GM23338 (cell line): Measurements from ENCODE around the gene PRSS36. TPM values are rescaled to one million over a fixed set of nuclear protein-coding genes. Genes with fewer than 3 reads are reported as not detected.
"Not testable (repeated sequence)": the region's sequence is repeated elsewhere in the genome, so short reads cannot be mapped to it uniquely, and the experiment has no call there.

ENCODE experiments used
- ATAC-seq: fragments of 200-7000 bp; cut with Tn5 transposase; 3 replicates; pipeline ENCODE4 v1.9.1; 2020
- DNase-seq: peaks from one replicate; pipeline ENCODE4 v3.0.0-alpha.2; 2015; ENCODE audit warnings: low spot score
- H2AFZ ChIP-seq: fragments of 200-600 bp; sonication (generic); 2 replicates; pipeline ENCODE4 v1.8.0; 2016; ENCODE audit warnings: antibody characterized with exemption, mild to moderate bottlenecking, moderate library complexity
- H3F3A ChIP-seq: fragments of 200-600 bp; sonication (generic); replicated peaks from 2 replicates; pipeline ENCODE4 v1.8.0; 2017; ENCODE audit warnings: antibody characterized with exemption, mixed run types, low read depth
- H3K27ac ChIP-seq: fragments of 200-600 bp; sonication (generic); 2 replicates; pipeline ENCODE4 v1.6.1; 2016; ENCODE audit warnings: low read depth
- H3K27me3 ChIP-seq: fragments of 200-600 bp; sonication (generic); 2 replicates; pipeline ENCODE4 v1.8.0; 2016; ENCODE audit warnings: mild to moderate bottlenecking, mixed run types, moderate library complexity; ENCODE audit not compliant: insufficient read depth
- H3K36me3 ChIP-seq: fragments of 200-600 bp; sonication (generic); 2 replicates; pipeline ENCODE4 v1.8.0; 2016; ENCODE audit warnings: mild to moderate bottlenecking; ENCODE audit not compliant: insufficient read depth
- H3K4me1 ChIP-seq: fragments of 200-600 bp; sonication (generic); 2 replicates; pipeline ENCODE4 v1.8.0; 2016; ENCODE audit warnings: mild to moderate bottlenecking, moderate library complexity; ENCODE audit not compliant: insufficient read depth
- H3K4me2 ChIP-seq: fragments of 200-600 bp; sonication (generic); 2 replicates; pipeline ENCODE4 v1.7.1; 2017; ENCODE audit warnings: mixed run types
- H3K4me3 ChIP-seq: fragments of 200-600 bp; sonication (generic); 2 replicates; pipeline ENCODE4 v1.6.1; 2016; ENCODE audit warnings: mixed run types
- H3K79me2 ChIP-seq: fragments of 200-600 bp; sonication (generic); replicated peaks from 2 replicates; pipeline ENCODE4 v1.8.0; 2017; ENCODE audit warnings: mild to moderate bottlenecking; ENCODE audit not compliant: insufficient read depth
- H3K9me2 ChIP-seq: fragments of 200-600 bp; sonication (generic); 2 replicates; pipeline ENCODE4 v1.8.0; 2017; ENCODE audit not compliant: insufficient read depth
- H4K20me1 ChIP-seq: fragments of 200-600 bp; sonication (generic); replicated peaks from 2 replicates; pipeline ENCODE4 v1.8.0; 2017; ENCODE audit warnings: mild to moderate bottlenecking; ENCODE audit not compliant: insufficient read depth
- H3K27ac Mint-ChIP-seq: 2 replicates; pipeline ENCODE4 v1.8.0; 2020; ENCODE audit warnings: inconsistent platforms, mild to moderate bottlenecking, moderate library complexity, mixed read lengths
- H3K27me3 Mint-ChIP-seq: 3 replicates; pipeline ENCODE4 v1.8.0; 2022; ENCODE audit warnings: low read depth, mild to moderate bottlenecking, moderate library complexity, mixed read lengths, inconsistent platforms; ENCODE audit not compliant: insufficient read depth, poor library complexity
- H3K36me3 Mint-ChIP-seq: 3 replicates; pipeline ENCODE4 v1.8.0; 2021; ENCODE audit warnings: low read depth, mild to moderate bottlenecking, inconsistent platforms, moderate library complexity, mixed read lengths
- H3K4me1 Mint-ChIP-seq: 3 replicates; pipeline ENCODE4 v1.8.0; 2020; ENCODE audit warnings: mild to moderate bottlenecking, inconsistent platforms, mixed read lengths
- H3K4me3 Mint-ChIP-seq: 3 replicates; pipeline ENCODE4 v1.8.0; 2021; ENCODE audit warnings: moderate library complexity, mild to moderate bottlenecking, inconsistent platforms, mixed read lengths
- H3K9me3 Mint-ChIP-seq: 3 replicates; pipeline ENCODE4 v1.8.0; 2020; ENCODE audit warnings: moderate library complexity, mild to moderate bottlenecking, inconsistent platforms, mixed read lengths
- CTCF ChIP-seq, 2 experiments: fragments of 200-600 bp in 1 of 2; sonication (generic) in 1 of 2; conservative IDR thresholded peaks; 2 replicates each; pipeline versions ENCODE4 v1.5.1 to v1.6.1; 2016 to 2017; ENCODE audit warnings: antibody characterized with exemption in 2 of 2, low read depth in 2 of 2, mild to moderate bottlenecking in 2 of 2, moderate library complexity in 1 of 2
- EZH2 ChIP-seq: fragments of 200-600 bp; sonication (generic); IDR thresholded peaks from one replicate; pipeline ENCODE4 v1.8.0; 2017; ENCODE audit warnings: antibody characterized with exemption, mild to moderate bottlenecking, low read depth; ENCODE audit not compliant: unreplicated experiment
- JUNB ChIP-seq: IDR thresholded peaks from one replicate; pipeline ENCODE4 v1.6.1; 2016; ENCODE audit warnings: antibody characterized with exemption; ENCODE audit not compliant: unreplicated experiment
- POLR2AphosphoS5 ChIP-seq: IDR thresholded peaks from 2 replicates; pipeline ENCODE4 v1.6.1; 2016; ENCODE audit warnings: antibody characterized with exemption, low read depth
- REST ChIP-seq: IDR thresholded peaks from one replicate; pipeline ENCODE4 v1.6.1; 2018; ENCODE audit warnings: antibody characterized with exemption; ENCODE audit not compliant: unreplicated experiment
- ZNF114 ChIP-seq: fragments of 250-450 bp; sonication (Bioruptor Pico); IDR thresholded peaks from 2 replicates; pipeline ENCODE4 v1.5.0; 2020; ENCODE audit warnings: mild to moderate bottlenecking, moderate library complexity
- polyA plus RNA-seq: library from polyadenylated mRNA; unstranded; fragments of >200 nt; fragmentation: Nextera tagmentation; extraction: Ambion mirVana; gene quantifications from 2 replicates; pipeline ENCODE4 v1.2.1, GENCODE V29; 2016
- total RNA-seq: library from RNA; depleted of rRNA; stranded (reverse); fragments of >200 nt; shearing (Covaris generic); gene quantifications from 2 replicates; pipeline ENCODE4 v1.2.3, GENCODE V29; 2014
- TF ChIP-seq, protein P1 (sequence below): IDR thresholded peaks from 2 replicates; pipeline ENCODE4 v1.6.1; 2016; ENCODE audit warnings: antibody characterized with exemption

Gene PRSS36
- total and polyA plus RNA-seq, 2 experiments from 2014 or later: 0.91 to 1.4 TPM

DNA sequence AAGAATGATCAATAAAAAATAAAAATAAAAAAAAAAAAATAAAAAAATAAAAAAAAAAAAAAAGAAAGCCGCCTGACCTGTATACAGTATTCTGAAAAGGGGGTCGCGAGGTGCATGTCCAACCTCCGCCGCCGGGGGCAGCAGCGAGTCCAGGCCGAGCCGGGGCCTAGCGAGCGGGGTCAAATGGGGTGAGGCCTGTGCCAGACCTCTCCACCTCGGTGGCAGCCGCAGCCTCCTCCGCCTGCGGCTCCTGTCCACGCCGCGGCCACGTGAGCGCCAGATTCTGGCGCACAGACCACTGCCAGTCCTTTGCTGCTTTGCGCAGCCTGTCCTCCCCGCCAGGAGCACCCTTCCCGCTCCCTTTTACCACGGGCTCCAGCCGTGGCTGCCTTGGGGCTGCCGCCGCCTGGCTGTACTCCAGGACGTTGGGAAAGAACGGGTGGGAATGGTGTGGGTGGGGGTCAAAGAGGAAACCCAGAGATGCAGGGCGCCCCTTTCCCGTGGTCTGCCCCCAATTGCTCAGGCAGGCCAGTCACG is 44.1 kb downstream of the PRSS36 start:
- H3K36me3 ChIP-seq: no peaks in the 10 kb centered on the region
- H3K4me1 Mint-ChIP-seq: peaks cover 9% of the 10 kb centered on the region; the same call in 1 of the 3 replicates
- no peaks in the 10 kb centered on the region for H3K27me3 ChIP-seq
- H3K27ac Mint-ChIP-seq: no peak overlapping the region
- no peak overlapping the region for H3K27ac ChIP-seq
- peaks cover 16% of the 10 kb centered on the region for H3K9me3 Mint-ChIP-seq
- TF ChIP-seq CTCF (conservative IDR thresholded peaks at IDR 0.05; ENCODE audit: low read depth in 2 of 2) (peak; percentile 70 to 78), EZH2 (no peak)
- no peaks in the 10 kb centered on the region for H3K79me2 ChIP-seq
- DNase-seq (peak; percentile 85), ATAC-seq (peak; percentile 49)
- H3F3A ChIP-seq: peaks cover 5% of the 10 kb centered on the region; the same call in 1 of the 2 replicates
- no peaks in the 10 kb centered on the region for H3K9me2 ChIP-seq
- H3K4me3 Mint-ChIP-seq: no peak overlapping the region
- peak overlapping the region; percentile 88; the same call in 1 of the 2 replicates for H2AFZ ChIP-seq
- H3K4me3 ChIP-seq: peak overlapping the region; percentile 42; the same call in 1 of the 2 replicates
- H3K4me1 ChIP-seq: peaks cover 6% of the 10 kb centered on the region; the same call in 1 of the 2 replicates
- H3K27me3 Mint-ChIP-seq: peaks cover 22% of the 10 kb centered on the region
- H3K4me2 ChIP-seq: peak overlapping the region; percentile 69; the same call in 1 of the 2 replicates
- peaks cover 10% of the 10 kb centered on the region for H3K36me3 Mint-ChIP-seq
- no peaks in the 10 kb centered on the region for H4K20me1 ChIP-seq

DNA sequence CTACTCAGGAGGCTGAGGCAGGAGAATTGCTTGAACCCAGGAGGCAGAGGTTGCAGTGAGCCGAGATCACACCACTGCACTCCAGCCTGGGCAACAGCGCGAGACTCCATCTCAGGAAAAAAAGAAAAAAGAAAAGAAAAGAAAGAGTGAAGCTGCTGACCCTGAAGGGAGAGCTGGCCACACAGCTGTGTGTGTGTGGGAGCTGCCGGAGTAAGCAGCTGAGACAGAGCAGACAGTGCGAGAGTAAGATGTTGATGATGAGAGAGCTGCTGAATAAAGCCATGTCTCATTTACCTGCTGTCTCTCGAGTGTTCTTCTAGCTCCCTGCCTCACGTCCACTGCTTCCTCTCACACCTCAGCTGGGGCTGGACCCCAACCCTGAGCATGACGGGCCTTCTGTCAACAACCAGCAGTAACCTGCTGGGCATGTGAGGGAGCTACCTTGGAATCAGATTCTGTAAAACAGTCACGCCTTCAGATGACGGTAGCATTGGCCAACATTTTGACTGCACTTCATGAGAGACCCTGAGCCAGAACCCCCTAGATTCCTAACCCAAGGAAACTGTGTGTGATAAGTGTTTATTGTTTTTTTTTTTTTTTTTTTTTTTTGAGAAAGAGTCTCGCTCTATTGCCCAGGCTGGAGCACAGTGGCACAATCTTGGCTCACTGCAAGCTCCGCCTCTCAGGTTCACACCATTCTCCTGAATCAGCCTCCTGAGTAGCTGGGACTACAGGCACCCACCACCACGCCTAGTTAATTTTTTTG is 48.8 kb downstream of the PRSS36 start:
- DNase-seq, H3K27me3 Mint-ChIP-seq, H2AFZ ChIP-seq, H3F3A ChIP-seq, H3K27ac Mint-ChIP-seq, H3K4me3 ChIP-seq, H3K4me1 Mint-ChIP-seq, H3K27me3 ChIP-seq, H3K4me3 Mint-ChIP-seq, H3K4me2 ChIP-seq, ATAC-seq, H3K36me3 Mint-ChIP-seq, H3K4me1 ChIP-seq, H3K27ac ChIP-seq, H3K79me2 ChIP-seq, H4K20me1 ChIP-seq, H3K36me3 ChIP-seq, H3K9me2 ChIP-seq: not testable (repeated sequence)
- peaks cover 16% of the 10 kb centered on the region; the same call in 2 of the 3 replicates for H3K9me3 Mint-ChIP-seq

DNA sequence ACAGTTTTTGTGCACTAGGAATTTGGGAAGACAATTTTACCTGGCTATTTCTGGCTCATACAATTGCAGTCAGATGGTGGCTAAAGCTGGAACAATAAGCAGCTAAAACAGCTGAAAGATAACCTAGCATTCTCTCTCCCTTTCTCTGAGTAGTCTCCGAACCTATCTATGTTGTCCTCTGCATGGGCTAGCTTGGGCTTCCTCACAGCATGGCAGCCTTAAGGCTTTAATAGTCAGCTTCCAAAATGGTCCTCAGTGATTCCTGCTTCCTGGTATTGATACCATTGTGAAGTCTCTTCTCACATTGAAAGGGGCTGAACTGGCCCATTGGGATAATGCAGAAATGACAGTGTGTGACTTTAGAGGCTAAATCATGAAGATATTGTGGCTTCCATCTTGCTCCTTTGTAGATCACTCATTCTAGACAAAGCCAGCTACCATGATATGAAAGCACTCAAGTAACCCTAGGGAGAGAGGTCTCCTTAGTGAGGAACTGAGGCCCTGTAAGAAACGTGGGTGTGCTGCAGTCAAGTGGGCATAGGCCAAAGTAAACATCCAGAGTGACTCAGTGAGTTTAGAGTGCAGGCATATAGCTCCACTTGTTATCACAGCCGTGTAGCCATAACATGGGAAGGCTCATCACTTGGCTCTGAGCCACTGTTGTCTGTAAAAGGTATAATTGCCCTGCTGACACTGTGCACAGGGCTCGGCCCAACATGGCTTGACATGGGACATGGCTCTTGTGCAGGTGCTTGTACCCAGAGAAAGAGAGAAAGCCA is 49.8 kb downstream of the PRSS36 start:
- H3K79me2 ChIP-seq: no peaks in the 10 kb centered on the region
- H3K27ac ChIP-seq: no peak overlapping the region
- H3K4me1 ChIP-seq: no peaks in the 10 kb centered on the region
- no peak overlapping the region for H3K4me3 ChIP-seq
- Mint-ChIP-seq H3K36me3 (peaks cover 4% of the 10 kb centered on the region), H3K4me1 (peaks cover 5% of the 10 kb centered on the region; the same call in 2 of the 3 replicates), H3K27me3 (peaks cover 4% of the 10 kb centered on the region), H3K27ac (no peak overlapping the region), H3K4me3 (no peak overlapping the region), H3K9me3 (peaks cover 17% of the 10 kb centered on the region; the same call in 2 of the 3 replicates)
- H4K20me1 ChIP-seq: no peaks in the 10 kb centered on the region
- H3F3A ChIP-seq: 0 out of 2 replicates have a peak, but pooled peaks cover 3% of the 10 kb centered on the region
- no peaks in the 10 kb centered on the region for H3K9me2 ChIP-seq
- no peak overlapping the region for H3K4me2 ChIP-seq
- ATAC-seq (no peak), DNase-seq (no peak)
- no peak overlapping the region for H2AFZ ChIP-seq
- H3K27me3 ChIP-seq: no peaks in the 10 kb centered on the region
- H3K36me3 ChIP-seq: no peaks in the 10 kb centered on the region
- TF ChIP-seq CTCF (conservative IDR thresholded peaks at IDR 0.05; ENCODE audit: low read depth in 2 of 2) (no peak), REST (no peak), POLR2AphosphoS5 (no peak), JUNB (no peak), ZNF114 (CRISPR knock-in tag) (no peak)
- TF ChIP-seq, protein P1, sequence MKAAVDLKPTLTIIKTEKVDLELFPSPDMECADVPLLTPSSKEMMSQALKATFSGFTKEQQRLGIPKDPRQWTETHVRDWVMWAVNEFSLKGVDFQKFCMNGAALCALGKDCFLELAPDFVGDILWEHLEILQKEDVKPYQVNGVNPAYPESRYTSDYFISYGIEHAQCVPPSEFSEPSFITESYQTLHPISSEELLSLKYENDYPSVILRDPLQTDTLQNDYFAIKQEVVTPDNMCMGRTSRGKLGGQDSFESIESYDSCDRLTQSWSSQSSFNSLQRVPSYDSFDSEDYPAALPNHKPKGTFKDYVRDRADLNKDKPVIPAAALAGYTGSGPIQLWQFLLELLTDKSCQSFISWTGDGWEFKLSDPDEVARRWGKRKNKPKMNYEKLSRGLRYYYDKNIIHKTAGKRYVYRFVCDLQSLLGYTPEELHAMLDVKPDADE: no peak
